Small intestine (tissue), 7 donors: ENCODE measurements around the gene PALM3. TPM values are rescaled to one million over a fixed set of nuclear protein-coding genes. Genes with fewer than 3 reads are reported as not detected.

Source experiments
- DNase-seq, 2 donors: peaks; one replicate each; pipeline versions ENCODE4 v3.0.0 to v3.0.0-alpha.2; 2013
- FAIRE-seq: peaks from 2 replicates; lab custom pipeline; 2012; peaks lifted over from hg19 to GRCh38; lab: Jason Lieb, UNC
- H3K27ac ChIP-seq, 3 donors: one replicate each; pipeline ENCODE4 v1.5.1; 2013; ENCODE audit warnings: low read length in 2 of 3, mild to moderate bottlenecking in 2 of 3, control low read depth in 1 of 3, inconsistent platforms in 1 of 3, low read depth in 1 of 3, moderate library complexity in 1 of 3
- H3K27me3 ChIP-seq, 3 donors: one replicate each; pipeline ENCODE4 v1.6.1; 2013; ENCODE audit warnings: low read length in 3 of 3, inconsistent platforms in 1 of 3; ENCODE audit not compliant: control insufficient read depth in 3 of 3, insufficient read depth in 3 of 3
- H3K36me3 ChIP-seq, 3 donors: one replicate each; pipeline ENCODE4 v1.6.1; 2013; ENCODE audit warnings: low read length in 3 of 3, inconsistent platforms in 1 of 3, low read depth in 1 of 3, mild to moderate bottlenecking in 1 of 3, moderate library complexity in 1 of 3; ENCODE audit not compliant: control insufficient read depth in 3 of 3, insufficient read depth in 2 of 3
- H3K4me1 ChIP-seq, 3 donors: one replicate each; pipeline ENCODE4 v1.6.1; 2013; ENCODE audit warnings: low read length in 2 of 3, inconsistent platforms in 1 of 3, low read depth in 1 of 3, mild to moderate bottlenecking in 1 of 3, moderate library complexity in 1 of 3; ENCODE audit not compliant: control insufficient read depth in 3 of 3, insufficient read depth in 2 of 3
- H3K4me3 ChIP-seq, 3 donors: one replicate each; pipeline ENCODE4 v1.5.1; 2013; ENCODE audit warnings: low read length in 3 of 3, control low read depth in 1 of 3, inconsistent platforms in 1 of 3, low read depth in 1 of 3, mild to moderate bottlenecking in 1 of 3, moderate library complexity in 1 of 3
- H3K9me3 ChIP-seq, 2 donors: one replicate each; pipeline ENCODE4 v1.6.1; 2013; ENCODE audit warnings: low read depth in 1 of 2, low read length in 1 of 2; ENCODE audit not compliant: control insufficient read depth in 2 of 2, insufficient read depth in 1 of 2
- whole genome bisulfite sequencing, 3 donors: extraction: QIAGEN DNeasy Blood & Tissue Kit; methylation state at CpG; one replicate each; pipeline ENCODE4 v1.1.7; 2013; 5-methylcytosine and 5-hydroxymethylcytosine counted together
- polyA plus RNA-seq, 4 donors: library from polyadenylated mRNA; stranded (reverse) in 3 of 4; unstranded in 1 of 4; fragments of 200-250 nt in 3 of 4; fragments of 120-200 nt in 1 of 4; gene quantifications; one replicate each; pipeline versions ENCODE4 v1.2.1 to v1.2.3, GENCODE V29; 2013
- donor health status: healthy with polysubstance abuse.
- donor health status: control.
- donor health status: control.
- donor health status: Bipolar disorder and iron deficiency.
- donor health status: healthy.

The PALM3 gene
- polyA plus RNA-seq, 4 donors: 1.6 to 28.2 (median 2.6) TPM

DNA sequence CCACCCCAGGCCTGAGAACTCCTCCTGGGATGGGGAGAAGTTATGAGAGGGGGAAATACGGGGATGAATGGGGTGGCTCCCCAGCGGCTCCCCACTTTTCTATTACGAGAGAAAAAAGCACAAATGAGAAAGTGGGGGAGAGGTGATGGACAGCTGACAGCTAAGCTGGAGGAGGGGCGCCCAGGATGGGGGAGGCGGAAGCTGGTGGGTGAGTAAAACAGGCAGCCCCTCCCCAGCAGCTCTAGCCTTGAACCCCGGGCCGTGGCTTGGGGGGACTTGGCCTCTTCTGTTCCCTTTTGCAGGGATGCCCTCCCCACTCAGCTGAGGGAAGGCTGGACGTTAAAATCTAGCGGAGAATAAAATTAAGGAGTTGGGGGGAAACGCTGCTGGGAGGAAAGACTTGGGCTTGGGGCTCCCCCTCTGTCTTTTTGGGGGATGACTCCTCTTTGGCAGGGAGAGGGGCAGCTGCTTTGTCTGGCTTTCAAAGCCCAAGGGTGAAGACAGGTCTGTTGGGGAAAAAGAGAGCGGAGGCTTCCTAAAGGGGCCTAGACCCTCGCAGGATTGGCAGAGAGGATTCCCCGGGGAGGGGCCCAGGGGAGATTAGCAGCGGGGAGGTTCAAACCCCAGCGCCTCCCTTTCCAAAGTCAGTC, 30.1 kb upstream of the PALM3 start:
- H3K9me3 ChIP-seq: peaks cover 0 to 11% of the 10 kb centered on the region in 2 donors
- WGBS, 3 donors: 16 to 24% (median 18%) methylated on average over 15 of the region's 15 CpGs
- no peak for FAIRE-seq
- peak overlapping the region in 2 of 3 donors; percentile 62 to 64 for H3K4me3 ChIP-seq
- no peak for DNase-seq
- peak overlapping the region in 2 of 3 donors; percentile 3 to 79 for H3K27ac ChIP-seq
- peaks cover 0 to 39% (median 5%) of the 10 kb centered on the region in 3 donors for H3K36me3 ChIP-seq
- no peaks in the 10 kb centered on the region for H3K27me3 ChIP-seq
- peaks cover 0 to 9% (median 0%) of the 10 kb centered on the region in 3 donors for H3K4me1 ChIP-seq

DNA sequence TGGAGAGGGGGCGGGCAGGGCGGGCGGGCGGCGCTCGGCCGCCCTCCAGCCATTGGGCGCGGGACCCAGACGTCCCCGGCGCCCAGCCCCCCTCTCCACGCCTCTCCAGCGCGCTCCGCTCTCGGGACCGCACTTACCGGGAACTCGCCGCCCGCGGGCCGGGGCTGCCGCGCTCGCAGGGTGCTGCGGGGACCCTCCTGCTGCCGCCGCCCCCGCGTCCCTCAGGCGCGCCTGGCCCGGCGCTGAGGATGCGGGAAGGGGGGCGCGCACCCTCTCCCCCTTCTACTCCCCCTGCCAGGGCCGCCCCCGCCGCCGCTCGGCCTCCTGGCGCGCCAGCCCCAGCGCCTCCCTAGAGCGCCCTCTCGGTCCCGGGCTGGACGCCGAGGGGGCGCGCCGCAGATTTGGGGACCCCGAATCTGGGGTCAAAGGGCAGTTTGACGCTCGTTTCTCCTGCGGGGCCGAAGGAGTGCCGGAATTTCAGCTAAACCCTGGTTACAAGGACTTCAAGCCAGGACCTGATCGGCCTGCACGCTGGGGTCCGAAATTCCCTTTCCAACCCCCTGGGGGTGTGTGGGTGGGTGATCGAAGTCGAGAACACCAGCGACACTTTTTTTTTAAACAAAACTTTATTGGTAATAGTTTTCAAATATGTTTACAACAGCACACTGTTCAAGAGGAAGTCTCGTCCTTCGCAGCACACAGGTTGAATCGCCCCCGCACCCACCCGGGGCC, 29.4 kb upstream of the PALM3 start:
- peaks cover 0 to 9% (median 0%) of the 10 kb centered on the region in 3 donors for H3K4me1 ChIP-seq
- peak overlapping the region; percentile 62 to 73 (median 64) for H3K4me3 ChIP-seq
- H3K27me3 ChIP-seq: no peaks in the 10 kb centered on the region
- FAIRE-seq (no peak), DNase-seq (peak; percentile 81 to 90)
- peaks cover 0 to 11% of the 10 kb centered on the region in 2 donors for H3K9me3 ChIP-seq
- peaks cover 0 to 36% (median 5%) of the 10 kb centered on the region in 3 donors for H3K36me3 ChIP-seq
- WGBS, 3 donors: 0 to 1% (median 0%) methylated on average over 30 to 61 of the region's 72 CpGs
- H3K27ac ChIP-seq: peak overlapping the region; percentile 71 to 85 (median 79)

DNA sequence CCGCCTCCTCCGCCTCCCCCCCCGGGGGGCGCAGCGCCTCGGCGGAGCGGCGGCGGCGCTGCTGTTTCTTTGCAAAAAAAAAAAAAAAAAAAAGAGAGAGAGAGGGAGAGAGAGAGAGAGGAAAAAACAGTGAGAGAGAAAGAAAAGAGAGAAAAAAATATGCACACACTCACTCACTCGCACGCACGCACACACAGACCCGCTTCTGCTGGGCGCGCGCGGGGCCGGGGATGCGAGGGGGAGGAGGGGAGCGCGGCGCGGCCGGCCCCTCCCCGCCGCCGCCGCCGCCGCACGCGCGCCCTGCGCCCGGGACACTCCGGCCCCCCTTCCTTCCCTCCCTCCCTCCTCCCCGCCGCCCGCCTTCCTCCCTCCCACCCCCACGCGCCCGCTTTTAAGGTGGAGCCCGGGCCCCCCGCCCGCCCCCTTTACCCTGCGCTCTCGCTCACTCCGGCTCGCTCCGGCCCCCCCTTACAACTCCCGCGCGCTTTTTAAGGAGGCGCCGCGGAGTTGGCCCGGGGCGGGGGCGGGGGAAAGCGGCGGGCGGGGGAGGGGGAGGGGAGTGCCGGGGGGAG, 28.7 kb upstream of the PALM3 start, which contains the start of gene SAMD1:
Gene SAMD1 (minus strand): TSS at position 243 of the 572 bp plus-strand sequence.
- peaks cover 0 to 33% (median 5%) of the 10 kb centered on the region in 3 donors for H3K36me3 ChIP-seq
- H3K27me3 ChIP-seq: no peaks in the 10 kb centered on the region
- peak; percentile 74 to 91 for DNase-seq
- peaks cover 0 to 9% (median 0%) of the 10 kb centered on the region in 3 donors for H3K4me1 ChIP-seq
- peak within 1 kb of the TSS; percentile 71 to 85 (median 79) for H3K27ac ChIP-seq
- no peak for FAIRE-seq
- 1 to 5% (median 2%) methylated on average over 8 to 53 of the region's 65 CpGs for WGBS, 3 donors
- peak within 1 kb of the TSS; percentile 62 to 73 (median 64) for H3K4me3 ChIP-seq
- peaks cover 0 to 11% of the 10 kb centered on the region in 2 donors for H3K9me3 ChIP-seq

DNA sequence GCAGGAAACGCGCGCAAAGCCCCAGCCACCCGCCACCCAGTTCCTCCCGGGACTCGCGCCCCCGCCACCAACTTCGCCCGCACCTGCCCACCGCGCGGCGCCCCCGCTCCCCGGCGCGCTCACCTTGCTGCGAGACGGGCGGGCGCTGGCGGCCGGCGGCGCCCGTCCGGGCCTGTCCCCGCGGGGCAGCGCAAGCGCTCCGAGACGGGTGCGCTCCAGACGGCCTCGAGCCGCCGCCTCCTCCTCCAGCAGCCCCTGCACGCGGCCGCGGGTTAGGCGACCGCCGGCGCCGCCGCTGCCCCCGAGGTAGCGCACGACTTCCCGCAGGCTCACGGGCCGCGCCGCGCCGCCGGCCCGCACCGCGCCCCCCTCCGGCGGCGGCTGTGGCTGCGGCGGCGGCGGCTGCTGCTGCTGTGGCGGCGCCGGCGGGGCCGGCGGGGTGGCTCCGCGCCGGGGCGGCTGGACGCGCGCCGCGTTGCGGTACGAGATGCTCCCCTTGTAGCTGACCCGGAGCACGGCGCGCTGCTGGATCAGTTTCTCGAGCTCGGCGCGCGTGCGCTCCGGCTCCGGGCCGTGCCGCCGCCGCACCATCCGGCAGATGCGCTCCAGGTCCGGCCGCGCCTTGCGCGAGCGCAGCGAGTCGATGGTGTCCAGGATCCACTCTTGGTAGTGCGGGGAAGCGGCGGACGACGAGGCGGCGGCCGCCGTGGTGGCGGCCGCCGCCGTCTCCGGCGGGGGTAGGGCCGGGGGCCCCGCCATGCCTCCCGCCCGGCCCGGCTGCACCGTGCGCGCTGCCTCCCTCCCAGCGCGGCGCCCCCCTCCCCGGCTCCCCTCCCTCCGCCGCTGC, 28.0 kb upstream of the PALM3 start:
- H3K4me3 ChIP-seq: peak overlapping the region; percentile 38 to 73 (median 62)
- DNase-seq (peak; percentile 54 to 73), FAIRE-seq (no peak)
- peak overlapping the region in 2 of 3 donors; percentile 55 to 79 for H3K27ac ChIP-seq
- H3K4me1 ChIP-seq: peaks cover 0 to 9% (median 0%) of the 10 kb centered on the region in 3 donors
- 0 to 3% (median 1%) methylated on average over 11 to 142 of the region's 142 CpGs for WGBS, 3 donors
- no peaks in the 10 kb centered on the region for H3K27me3 ChIP-seq
- peaks cover 0 to 32% (median 5%) of the 10 kb centered on the region in 3 donors for H3K36me3 ChIP-seq
- H3K9me3 ChIP-seq: peaks cover 0 to 11% of the 10 kb centered on the region in 2 donors

GRCh38 chr19:14089412-14089661, 27.5 kb upstream of the PALM3 start:
- FAIRE-seq (no peak), DNase-seq (no peak)
- peaks cover 0 to 30% (median 5%) of the 10 kb centered on the region in 3 donors for H3K36me3 ChIP-seq
- no peaks in the 10 kb centered on the region for H3K27me3 ChIP-seq
- peaks cover 0 to 11% of the 10 kb centered on the region in 2 donors for H3K9me3 ChIP-seq
- H3K4me1 ChIP-seq: peaks cover 0 to 9% (median 0%) of the 10 kb centered on the region in 3 donors
- peak overlapping the region; percentile 30 to 73 (median 62) for H3K4me3 ChIP-seq
- H3K27ac ChIP-seq: no peak overlapping the region
- 20 to 27% (median 24%) methylated on average over 16 of the region's 16 CpGs for WGBS, 3 donors

DNA sequence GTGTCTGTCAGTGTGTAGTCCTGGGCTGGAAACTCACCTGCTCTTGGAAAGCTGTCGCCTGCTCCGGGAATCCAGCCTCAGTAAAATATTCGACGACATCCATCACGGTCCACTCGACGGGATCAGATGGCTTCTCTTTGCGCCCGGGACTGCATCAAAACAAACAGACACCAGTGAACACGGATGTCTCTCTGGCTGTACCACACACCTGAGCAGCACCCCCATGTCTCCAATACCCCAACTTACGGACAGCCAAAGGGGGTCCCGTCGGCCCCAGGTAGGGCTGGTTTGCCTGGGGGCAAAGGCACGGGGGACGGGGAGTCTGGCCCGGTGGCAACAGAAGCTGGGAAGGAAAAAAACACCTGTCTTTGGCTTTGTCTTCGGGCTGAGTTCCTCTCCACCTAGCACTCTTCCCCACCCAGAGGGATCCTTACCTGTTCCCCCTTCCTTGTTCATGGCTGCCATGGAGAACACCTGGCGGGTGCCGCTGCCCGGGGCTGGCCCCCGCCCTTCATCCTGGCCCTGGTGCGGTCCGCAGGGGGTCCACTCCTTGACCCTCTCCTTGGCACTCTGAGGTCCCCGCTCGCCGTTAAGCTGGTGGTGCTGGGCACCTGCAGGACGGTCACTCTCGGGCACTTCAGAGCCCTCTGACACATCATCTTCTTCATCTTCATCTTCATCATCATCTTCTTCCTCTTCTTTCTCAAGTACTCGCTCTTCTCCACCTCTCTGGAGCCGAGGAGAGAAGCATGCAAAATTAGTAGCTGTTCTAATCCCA, 26.9 kb upstream of the PALM3 start:
- no peak for DNase-seq
- peak overlapping the region; percentile 30 to 73 (median 62) for H3K4me3 ChIP-seq
- no peaks in the 10 kb centered on the region for H3K27me3 ChIP-seq
- no peak overlapping the region for H3K27ac ChIP-seq
- peaks cover 0 to 9% of the 10 kb centered on the region in 2 donors for H3K9me3 ChIP-seq
- WGBS, 3 donors: 89% methylated on average over 28 to 30 of the region's 30 CpGs
- no peak for FAIRE-seq
- peaks cover 0 to 29% (median 5%) of the 10 kb centered on the region in 3 donors for H3K36me3 ChIP-seq
- H3K4me1 ChIP-seq: peaks cover 0 to 9% (median 0%) of the 10 kb centered on the region in 3 donors

GRCh38 chr19:14086098-14086497, 24.2 kb upstream of the PALM3 start:
- no peaks in the 10 kb centered on the region for H3K27me3 ChIP-seq
- 74 to 84% (median 75%) methylated on average over 5 of the region's 5 CpGs for WGBS, 3 donors
- H3K4me1 ChIP-seq: peaks cover 0 to 12% (median 0%) of the 10 kb centered on the region in 3 donors
- FAIRE-seq: no peak
- H3K4me3 ChIP-seq: no peak overlapping the region
- H3K36me3 ChIP-seq: peaks cover 0 to 28% (median 5%) of the 10 kb centered on the region in 3 donors
- DNase-seq: no peak
- no peak overlapping the region for H3K27ac ChIP-seq
- no peaks in the 10 kb centered on the region for H3K9me3 ChIP-seq
